LNCAP (cell line): Measurements from ENCODE around the gene FAM222A.

ENCODE experiments used
- CTCF ChIP-seq: fragments of 450-650 bp; IDR thresholded peaks from 2 replicates; pipeline ENCODE4 v1.5.1; 2017; ENCODE audit warnings: mild to moderate bottlenecking

The FAM222A gene

GRCh38 chr12:109763201-109763841 is 49.7 kb downstream of the FAM222A start:
- no peak for TF ChIP-seq CTCF

GRCh38 chr12:109764123-109764522 is 50.5 kb downstream of the FAM222A start:
- no peak for TF ChIP-seq CTCF

GRCh38 chr12:109764776-109765445 is 51.3 kb downstream of the FAM222A start:
- TF ChIP-seq CTCF: no peak

GRCh38 chr12:109765446-109765810 is 51.8 kb downstream of the FAM222A start:
- TF ChIP-seq CTCF: no peak

GRCh38 chr12:109766251-109766778 is 52.7 kb downstream of the FAM222A start:
- no peak for TF ChIP-seq CTCF

- TF ChIP-seq CTCF: no peak
Observed at GRCh38 chr12:109767456-109767855, 53.8 kb downstream of the FAM222A start.

- no peak for TF ChIP-seq CTCF
Observed at GRCh38 chr12:109767991-109768900, 54.6 kb downstream of the FAM222A start.
